HG03025 (cell line): ENCODE data around the gene KANSL3.

ENCODE experiments used
- ATAC-seq: cut with Tn5 transposase; IDR thresholded peaks from one replicate; pipeline ENCODE4 v1.9.1; 2021; ENCODE audit warnings: mild to moderate bottlenecking, moderate library complexity; ENCODE audit not compliant: unreplicated experiment, low FRiP score

Gene KANSL3

GRCh38 chr2:96547731-96548171, 90.4 kb downstream of the KANSL3 start:
- no peak for ATAC-seq

GRCh38 chr2:96547203-96547641, 90.9 kb downstream of the KANSL3 start:
- ATAC-seq, result no peak

- ATAC-seq, result no peak
These were observed 91.3 kb downstream of the KANSL3 start for GRCh38 chr2:96546797-96547196.

DNA sequence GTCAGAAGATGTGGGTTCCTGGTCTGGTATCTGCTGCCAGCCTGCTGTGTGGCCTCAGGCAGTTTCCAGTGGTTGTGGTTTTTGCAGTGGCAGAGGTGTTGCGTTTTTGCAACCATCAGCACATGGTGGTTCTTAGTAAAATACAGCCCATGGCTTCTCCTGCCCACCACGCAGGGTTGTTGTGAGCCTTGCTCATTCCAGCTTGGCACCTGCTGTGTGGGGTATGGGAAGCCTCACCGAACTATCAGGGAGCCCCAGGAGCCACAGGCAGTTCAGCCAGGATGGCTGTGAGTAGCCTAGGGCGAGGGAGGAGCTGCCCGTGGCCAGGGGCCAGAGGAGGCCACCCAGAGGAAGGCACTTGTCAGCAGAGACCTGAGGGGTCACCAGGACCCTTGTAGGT, 91.8 kb downstream of the KANSL3 start:
- no peak for ATAC-seq
